Small intestine (tissue), 7 donors: ENCODE measurements around the gene TSHZ2. TPM values are rescaled to one million over a fixed set of nuclear protein-coding genes. Genes with fewer than 3 reads are reported as not detected.
"Not testable (repeated sequence)": the region's sequence is repeated elsewhere in the genome, so short reads cannot be mapped to it uniquely, and the experiment has no call there.

Experiments used
- DNase-seq, 2 donors: peaks; one replicate each; pipeline versions ENCODE4 v3.0.0 to v3.0.0-alpha.2; 2013
- FAIRE-seq: peaks from 2 replicates; lab custom pipeline; 2012; peaks lifted over from hg19 to GRCh38; lab: Jason Lieb, UNC
- H3K27ac ChIP-seq, 3 donors: one replicate each; pipeline ENCODE4 v1.5.1; 2013; ENCODE audit warnings: low read length in 2 of 3, mild to moderate bottlenecking in 2 of 3, control low read depth in 1 of 3, inconsistent platforms in 1 of 3, low read depth in 1 of 3, moderate library complexity in 1 of 3
- H3K27me3 ChIP-seq, 3 donors: one replicate each; pipeline ENCODE4 v1.6.1; 2013; ENCODE audit warnings: low read length in 3 of 3, inconsistent platforms in 1 of 3; ENCODE audit not compliant: control insufficient read depth in 3 of 3, insufficient read depth in 3 of 3
- H3K36me3 ChIP-seq, 3 donors: one replicate each; pipeline ENCODE4 v1.6.1; 2013; ENCODE audit warnings: low read length in 3 of 3, inconsistent platforms in 1 of 3, low read depth in 1 of 3, mild to moderate bottlenecking in 1 of 3, moderate library complexity in 1 of 3; ENCODE audit not compliant: control insufficient read depth in 3 of 3, insufficient read depth in 2 of 3
- H3K4me1 ChIP-seq, 3 donors: one replicate each; pipeline ENCODE4 v1.6.1; 2013; ENCODE audit warnings: low read length in 2 of 3, inconsistent platforms in 1 of 3, low read depth in 1 of 3, mild to moderate bottlenecking in 1 of 3, moderate library complexity in 1 of 3; ENCODE audit not compliant: control insufficient read depth in 3 of 3, insufficient read depth in 2 of 3
- H3K4me3 ChIP-seq, 3 donors: one replicate each; pipeline ENCODE4 v1.5.1; 2013; ENCODE audit warnings: low read length in 3 of 3, control low read depth in 1 of 3, inconsistent platforms in 1 of 3, low read depth in 1 of 3, mild to moderate bottlenecking in 1 of 3, moderate library complexity in 1 of 3
- H3K9me3 ChIP-seq, 2 donors: one replicate each; pipeline ENCODE4 v1.6.1; 2013; ENCODE audit warnings: low read depth in 1 of 2, low read length in 1 of 2; ENCODE audit not compliant: control insufficient read depth in 2 of 2, insufficient read depth in 1 of 2
- WGBS, 3 donors: extraction: QIAGEN DNeasy Blood & Tissue Kit; methylation state at CpG; one replicate each; pipeline ENCODE4 v1.1.7; 2013; 5-methylcytosine and 5-hydroxymethylcytosine counted together
- polyA plus RNA-seq, 4 donors: library from polyadenylated mRNA; stranded (reverse) in 3 of 4; unstranded in 1 of 4; fragments of 200-250 nt in 3 of 4; fragments of 120-200 nt in 1 of 4; gene quantifications; one replicate each; pipeline versions ENCODE4 v1.2.1 to v1.2.3, GENCODE V29; 2013
- donor health status: healthy with polysubstance abuse.
- donor health status: control.
- donor health status: control.
- donor health status: Bipolar disorder and iron deficiency.
- donor health status: healthy.

TSHZ2 gene
- polyA plus RNA-seq, 4 donors: 0.67 to 4.4 (median 2.1) TPM

GRCh38 chr20:53425481-53425880 is 453.3 kb downstream of the TSHZ2 start:
- 80 to 89% (median 86%) methylated on average over 4 of the region's 4 CpGs for WGBS, 3 donors
- Histone ChIP-seq H3K4me1 (no peaks in the 10 kb centered on the region), H3K4me3 (no peak overlapping the region), H3K27me3 (peaks cover 0 to 1% (median 0%) of the 10 kb centered on the region in 3 donors), H3K9me3 (no peaks in the 10 kb centered on the region), H3K27ac (no peak overlapping the region), H3K36me3 (no peaks in the 10 kb centered on the region)
- FAIRE-seq: no peak
- no peak for DNase-seq

- Histone ChIP-seq H3K27me3 (peaks cover 0 to 1% (median 0%) of the 10 kb centered on the region in 3 donors), H3K27ac (no peak overlapping the region), H3K9me3 (no peaks in the 10 kb centered on the region), H3K4me3 (no peak overlapping the region), H3K4me1 (no peaks in the 10 kb centered on the region), H3K36me3 (no peaks in the 10 kb centered on the region)
- FAIRE-seq (no peak), DNase-seq (no peak)
- WGBS, 3 donors: 54 to 63% (median 58%) methylated on average over 3 of the region's 3 CpGs
These were observed 453.8 kb downstream of the TSHZ2 start for GRCh38 chr20:53425941-53426340.

DNA sequence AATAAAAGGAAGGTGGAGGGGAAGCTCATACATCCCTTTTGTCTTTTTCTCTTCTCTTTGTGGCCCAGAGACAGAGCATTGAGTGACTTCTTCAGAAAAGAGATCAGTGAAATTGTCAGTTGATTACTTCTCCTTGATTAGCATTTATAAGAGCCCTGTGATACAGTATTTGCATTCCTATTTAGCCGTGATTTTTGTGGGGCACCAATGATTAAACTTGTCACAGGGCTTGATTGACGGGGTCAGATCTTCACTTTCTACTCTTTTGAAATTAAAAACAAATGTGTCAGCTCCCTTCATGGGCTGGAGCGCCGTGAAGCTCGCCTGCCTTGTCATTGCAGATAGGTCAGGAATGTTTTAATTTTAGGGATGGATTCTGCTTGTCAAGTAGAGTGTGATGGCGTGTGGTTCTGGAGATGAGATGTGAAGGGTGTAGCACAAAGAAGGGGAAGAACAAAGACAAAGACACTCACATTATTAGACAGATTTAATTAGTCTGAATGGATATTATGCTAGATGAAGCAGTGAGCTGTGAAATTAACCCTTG is 454.7 kb downstream of the TSHZ2 start:
- no peaks in the 10 kb centered on the region for H3K9me3 ChIP-seq
- no peak for FAIRE-seq
- DNase-seq: no peak
- H3K4me3 ChIP-seq: no peak overlapping the region
- no peak overlapping the region for H3K27ac ChIP-seq
- no peaks in the 10 kb centered on the region for H3K4me1 ChIP-seq
- no peaks in the 10 kb centered on the region for H3K36me3 ChIP-seq
- peaks cover 0 to 1% (median 0%) of the 10 kb centered on the region in 3 donors for H3K27me3 ChIP-seq
- 85 to 89% (median 86%) methylated on average over 6 of the region's 6 CpGs for WGBS, 3 donors

- FAIRE-seq (no peak), DNase-seq (no peak)
- 80 to 92% (median 82%) methylated on average over 2 of the region's 2 CpGs for WGBS, 3 donors
- Histone ChIP-seq H3K4me1 (no peaks in the 10 kb centered on the region), H3K4me3 (no peak overlapping the region), H3K9me3 (no peaks in the 10 kb centered on the region), H3K36me3 (no peaks in the 10 kb centered on the region), H3K27me3 (peaks cover 0 to 1% (median 0%) of the 10 kb centered on the region in 3 donors), H3K27ac (no peak overlapping the region)
These were observed 455.8 kb downstream of the TSHZ2 start for GRCh38 chr20:53427951-53428350.

DNA sequence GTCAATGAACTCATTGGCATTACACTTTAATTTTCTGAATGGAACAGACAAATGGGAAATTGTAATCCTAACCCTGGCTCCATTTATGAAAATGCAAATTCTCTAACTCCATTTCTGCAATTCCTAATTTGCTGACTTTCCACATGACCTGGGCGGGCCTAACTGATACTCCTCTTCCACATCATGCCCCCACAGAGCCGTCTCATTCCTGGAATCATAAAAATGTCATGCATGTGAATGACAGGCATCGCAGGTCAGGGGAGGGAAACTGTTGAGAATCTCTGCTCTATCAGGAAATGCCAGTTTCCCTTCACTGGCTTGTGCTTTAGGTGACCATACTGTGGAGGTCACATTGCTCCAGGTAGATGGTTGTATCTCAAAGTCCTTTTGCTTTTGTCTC is 456.4 kb downstream of the TSHZ2 start:
- peaks cover 0 to 1% (median 0%) of the 10 kb centered on the region in 3 donors for H3K27me3 ChIP-seq
- H3K9me3 ChIP-seq: no peaks in the 10 kb centered on the region
- FAIRE-seq: no peak
- no peaks in the 10 kb centered on the region for H3K4me1 ChIP-seq
- no peak overlapping the region for H3K4me3 ChIP-seq
- H3K27ac ChIP-seq: no peak overlapping the region
- 52 to 70% (median 62%) methylated on average over 3 of the region's 3 CpGs for WGBS, 3 donors
- no peak for DNase-seq
- no peaks in the 10 kb centered on the region for H3K36me3 ChIP-seq

- FAIRE-seq (no peak), DNase-seq (no peak)
- Histone ChIP-seq H3K27ac (no peak overlapping the region), H3K9me3 (no peaks in the 10 kb centered on the region), H3K4me3 (no peak overlapping the region), H3K4me1 (no peaks in the 10 kb centered on the region), H3K36me3 (no peaks in the 10 kb centered on the region), H3K27me3 (peaks cover 0 to 1% (median 0%) of the 10 kb centered on the region in 3 donors)
- WGBS, 3 donors: 47 to 61% (median 59%) methylated on average over 3 of the region's 3 CpGs
These were observed 456.8 kb downstream of the TSHZ2 start for GRCh38 chr20:53428996-53429395.

GRCh38 chr20:53434662-53435061 is 462.5 kb downstream of the TSHZ2 start:
- H3K9me3 ChIP-seq: no peaks in the 10 kb centered on the region
- no peak overlapping the region for H3K4me3 ChIP-seq
- DNase-seq (no peak), FAIRE-seq (no peak)
- H3K27me3 ChIP-seq: no peaks in the 10 kb centered on the region
- no peaks in the 10 kb centered on the region for H3K4me1 ChIP-seq
- no peaks in the 10 kb centered on the region for H3K36me3 ChIP-seq
- WGBS, 3 donors: 68 to 89% (median 84%) methylated on average over 10 of the region's 10 CpGs
- no peak overlapping the region for H3K27ac ChIP-seq

DNA sequence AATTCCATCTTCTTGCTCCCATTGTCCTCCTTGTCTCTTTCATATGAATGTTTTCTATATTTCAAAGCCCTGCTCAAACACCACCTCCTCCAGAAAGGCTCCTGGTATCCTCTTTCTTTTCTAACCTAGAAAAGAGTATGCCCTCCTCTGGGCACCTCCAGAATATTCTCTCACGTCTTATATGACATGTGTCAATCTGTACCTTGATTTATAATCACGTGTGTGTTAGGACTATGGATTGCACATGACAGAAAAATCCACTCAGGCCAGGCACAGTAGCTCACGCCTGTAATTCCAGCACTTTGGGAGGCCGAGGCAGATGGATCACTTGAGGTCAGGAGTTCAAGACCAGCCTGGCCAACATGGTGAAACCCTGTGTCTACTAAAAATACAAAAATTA is 464.8 kb downstream of the TSHZ2 start:
- 80 to 85% (median 84%) methylated on average over 4 of the region's 4 CpGs for WGBS, 3 donors
- not testable (repeated sequence) for FAIRE-seq, H3K4me1 ChIP-seq

DNA sequence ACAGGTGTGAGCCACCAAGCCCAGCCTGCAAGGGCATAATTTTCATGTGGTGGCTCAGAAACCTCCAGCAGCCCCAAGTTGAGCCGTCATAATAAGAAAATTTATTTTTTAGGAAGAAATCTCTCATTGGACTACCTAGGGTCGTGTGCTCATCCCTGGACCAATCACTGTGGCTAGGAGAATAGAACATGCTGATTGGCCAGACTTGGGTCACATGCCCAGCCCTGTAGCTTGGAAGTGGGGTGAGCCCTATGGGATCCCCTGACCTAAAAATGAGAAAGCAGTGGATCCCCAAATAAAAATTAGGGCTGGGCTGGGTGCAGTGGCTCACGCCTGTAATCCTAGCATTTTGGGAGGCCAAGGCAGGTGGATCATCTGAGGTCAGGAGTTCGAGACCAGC is 466.2 kb downstream of the TSHZ2 start:
- DNase-seq: no peak
- Histone ChIP-seq H3K4me1 (no peaks in the 10 kb centered on the region), H3K9me3 (no peaks in the 10 kb centered on the region), H3K27ac (no peak overlapping the region), H3K27me3 (peaks cover 0 to 2% (median 0%) of the 10 kb centered on the region in 3 donors), H3K36me3 (no peaks in the 10 kb centered on the region), H3K4me3 (no peak overlapping the region)
- FAIRE-seq: no peak
- WGBS, 3 donors: 79 to 88% (median 84%) methylated on average over 4 of the region's 4 CpGs

More for the DNA sequence above, 464.8 kb downstream of the TSHZ2 start:
- not testable (repeated sequence) for H3K4me3 ChIP-seq, H3K27ac ChIP-seq, H3K9me3 ChIP-seq, DNase-seq, H3K27me3 ChIP-seq, H3K36me3 ChIP-seq
